ENCODE results near the gene YIPF2.

YIPF2 gene

GRCh38 chr19:10928563-10929401, at the start of gene YIPF2, which contains the start of gene TIMM29:
YIPF2 (minus strand) TSS chr19:10928639; CDS start chr19:10928410, 229 bp downstream.
TIMM29 (plus strand) TSS chr19:10928811; CDS start chr19:10928823, 12 bp downstream.
- peak; percentile 98 for DNase-seq (ENCODE audit: low read depth)
- TF ChIP-seq CTCF (conservative IDR thresholded peaks at IDR 0.05; ENCODE audit: control insufficient read depth, insufficient read depth, low read depth, low read length): no peak
- peak within 1 kb of the TSS; percentile 80 for H3K4me3 ChIP-seq (ENCODE audit: control insufficient read depth, low read depth, low read length)

DNA sequence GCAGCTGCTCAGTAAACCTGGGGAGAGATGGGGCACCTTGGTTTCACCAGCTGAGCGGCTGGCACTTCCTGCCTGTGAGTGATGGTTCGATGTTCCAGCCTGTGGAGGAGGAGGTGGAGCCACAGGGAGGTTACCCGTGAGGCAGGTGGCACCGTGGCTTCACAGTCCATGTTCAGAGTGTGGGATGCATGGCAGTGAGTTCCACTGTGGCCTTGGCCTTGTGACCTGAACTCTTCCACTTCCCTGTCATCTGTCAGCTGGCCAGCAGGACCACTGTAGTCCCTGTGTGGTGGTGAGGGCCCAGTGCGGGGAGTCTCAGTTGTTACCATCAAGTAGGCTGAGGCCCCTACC, 49.3 kb upstream of the YIPF2 start:
- no peak for TF ChIP-seq CTCF (conservative IDR thresholded peaks at IDR 0.05; ENCODE audit: control insufficient read depth, insufficient read depth, low read depth, low read length)
- DNase-seq (ENCODE audit: low read depth): no peak
- no peak overlapping the region for H3K4me3 ChIP-seq (ENCODE audit: control insufficient read depth, low read depth, low read length)

DNA sequence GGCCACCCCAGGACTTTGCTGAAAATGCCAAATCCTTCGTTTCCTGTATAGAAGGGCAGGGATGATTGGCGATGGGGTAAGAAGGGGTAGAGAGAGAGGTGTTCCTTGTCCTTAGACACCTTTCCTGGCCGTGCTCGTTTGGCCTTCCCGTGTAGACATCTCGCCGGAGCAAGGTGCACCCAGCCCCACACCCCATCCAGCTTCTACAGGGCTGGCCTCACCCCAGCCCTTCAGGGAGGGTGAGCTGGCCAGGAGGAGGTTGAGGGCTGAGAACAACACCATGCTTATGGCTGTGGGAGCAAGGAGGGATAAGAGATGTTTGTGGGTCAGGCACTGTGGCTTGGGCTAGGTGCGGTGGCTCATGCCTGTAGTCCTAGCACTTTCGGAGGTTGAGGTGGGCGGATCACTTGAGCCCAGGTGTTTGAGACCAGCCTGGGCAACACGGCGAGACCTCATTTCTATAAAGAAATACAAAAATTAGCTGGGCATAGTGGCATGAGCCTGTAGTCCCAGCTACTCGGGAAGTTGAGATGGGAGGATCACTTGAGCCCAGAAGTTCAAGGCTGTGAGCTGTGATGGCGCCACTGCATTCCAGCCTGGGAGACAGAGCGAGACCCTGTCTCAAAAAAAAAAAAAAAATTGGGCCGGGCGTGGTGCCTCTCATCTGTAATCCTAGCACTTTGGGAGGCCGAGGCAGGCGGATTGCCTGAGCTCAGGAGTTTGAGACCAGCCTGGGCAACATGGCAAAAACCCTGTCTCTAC, 47.9 kb upstream of the YIPF2 start:
- DNase-seq (ENCODE audit: low read depth): no peak
- no peak overlapping the region for H3K4me3 ChIP-seq (ENCODE audit: control insufficient read depth, low read depth, low read length)
- TF ChIP-seq CTCF (conservative IDR thresholded peaks at IDR 0.05; ENCODE audit: control insufficient read depth, insufficient read depth, low read depth, low read length): no peak

DNA sequence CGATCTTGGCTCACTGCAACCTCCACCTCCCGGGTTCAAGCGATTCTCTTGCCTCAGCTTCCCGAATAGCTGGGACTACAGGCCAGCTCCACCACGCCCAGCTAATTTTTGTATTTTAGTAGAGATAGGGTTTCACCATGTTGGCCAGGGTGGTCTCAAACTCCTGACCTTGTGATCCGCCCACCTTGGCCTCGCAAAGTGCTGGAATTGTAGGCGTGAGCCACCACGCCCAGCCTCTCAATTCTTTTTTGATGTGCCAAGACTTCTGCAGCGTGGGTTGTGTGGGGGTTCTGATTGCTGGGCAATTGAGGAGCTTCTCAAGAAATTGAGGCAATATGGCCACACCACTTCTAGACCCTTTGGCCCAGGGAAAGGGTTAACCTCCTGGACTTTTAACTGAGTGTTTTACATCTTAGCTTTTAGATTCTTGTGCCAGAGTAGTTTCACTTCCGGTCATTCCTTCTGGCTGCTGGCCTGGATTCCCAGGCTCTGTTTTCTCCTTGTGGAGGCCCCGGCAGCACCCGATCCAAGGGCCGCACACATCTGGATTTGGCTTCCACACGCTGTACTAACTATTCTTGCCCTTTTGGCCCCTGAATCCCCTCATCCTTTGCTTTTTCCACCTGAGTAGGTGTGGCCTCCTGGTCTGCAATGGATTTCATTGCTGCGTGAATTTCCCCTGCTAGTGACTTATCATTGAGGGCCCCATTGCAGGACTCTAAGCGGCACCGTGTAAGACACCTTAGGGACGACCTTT, 47.1 kb upstream of the YIPF2 start:
- TF ChIP-seq CTCF (conservative IDR thresholded peaks at IDR 0.05; ENCODE audit: control insufficient read depth, insufficient read depth, low read depth, low read length): no peak
- DNase-seq (ENCODE audit: low read depth): peak; percentile 74
- no peak overlapping the region for H3K4me3 ChIP-seq (ENCODE audit: control insufficient read depth, low read depth, low read length)

- H3K4me3 ChIP-seq (ENCODE audit: control insufficient read depth, low read depth, low read length): no peak overlapping the region
- no peak for TF ChIP-seq CTCF (conservative IDR thresholded peaks at IDR 0.05; ENCODE audit: control insufficient read depth, insufficient read depth, low read depth, low read length)
- DNase-seq (ENCODE audit: low read depth): no peak
Observed at GRCh38 chr19:10971107-10971726, 42.8 kb upstream of the YIPF2 start.

DNA sequence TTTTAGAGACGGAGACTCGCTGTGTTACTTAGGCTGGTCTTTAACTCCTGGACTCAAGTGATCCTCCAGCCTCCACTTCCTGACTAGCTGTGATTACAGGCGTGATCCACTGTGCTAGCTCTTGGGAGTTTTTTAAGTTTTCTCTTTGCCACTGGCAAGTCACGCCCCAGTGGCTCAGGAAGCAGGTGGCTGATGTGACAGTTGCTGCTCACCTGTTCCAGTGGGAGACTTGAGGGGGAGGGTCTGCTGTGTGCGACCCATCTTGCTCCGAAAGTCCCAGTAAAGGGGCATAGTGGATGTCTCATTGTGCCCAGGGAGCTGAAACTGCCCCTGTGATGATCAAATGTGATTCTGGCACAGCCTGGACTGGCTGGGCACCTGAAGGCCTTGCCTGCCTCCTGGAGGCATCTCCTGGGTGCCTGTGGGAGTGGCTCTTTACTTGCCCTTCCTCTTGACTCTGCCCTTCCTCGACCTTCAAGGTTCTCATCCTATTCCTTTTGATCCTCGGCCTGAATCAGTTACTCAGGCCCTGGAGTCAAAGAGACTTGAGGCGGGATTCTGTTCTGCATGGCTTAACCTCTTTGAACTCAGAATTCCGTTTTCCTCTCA, 40.2 kb upstream of the YIPF2 start:
- no peak for DNase-seq (ENCODE audit: low read depth)
- TF ChIP-seq CTCF (conservative IDR thresholded peaks at IDR 0.05; ENCODE audit: control insufficient read depth, insufficient read depth, low read depth, low read length): no peak
- H3K4me3 ChIP-seq (ENCODE audit: control insufficient read depth, low read depth, low read length): no peak overlapping the region
